Stimulated activated naive CD8-positive, alpha-beta T cell treated with anti-CD3 and anti-CD28 coated beads, Interleukin-15, amount 100 ng/mL, for 72 hours (primary cell): ENCODE data around the gene ARHGAP40.

Source experiments
- ATAC-seq: fragments of 150-1000 bp; cut with Tn5 transposase; 2 replicates; pipeline ENCODE4 v1.10.0; 2021; ENCODE audit warnings: mild to moderate bottlenecking, moderate library complexity
- DNase-seq, 2 donors: peaks; one replicate each; pipeline ENCODE4 v3.0.0; 2021 to 2022
- H3K27ac Mint-ChIP-seq, 2 donors: one replicate each; pipeline ENCODE4 v1.8.0; 2022; ENCODE audit warnings: mild to moderate bottlenecking in 2 of 2, mixed read lengths in 2 of 2, moderate library complexity in 2 of 2
- H3K27me3 Mint-ChIP-seq: one replicate; pipeline ENCODE4 v1.8.0; 2022; ENCODE audit warnings: mixed read lengths
- H3K4me1 Mint-ChIP-seq: one replicate; pipeline ENCODE4 v1.8.0; 2022; ENCODE audit warnings: mild to moderate bottlenecking, mixed read lengths
- H3K4me3 Mint-ChIP-seq, 2 donors: one replicate each; pipeline ENCODE4 v1.8.0; 2022; ENCODE audit warnings: mild to moderate bottlenecking in 2 of 2, mixed read lengths in 2 of 2, moderate library complexity in 1 of 2
- H3K9me3 Mint-ChIP-seq, 2 donors: one replicate each; pipeline ENCODE4 v1.8.0; 2022; ENCODE audit warnings: mixed read lengths in 2 of 2

ARHGAP40 gene

DNA sequence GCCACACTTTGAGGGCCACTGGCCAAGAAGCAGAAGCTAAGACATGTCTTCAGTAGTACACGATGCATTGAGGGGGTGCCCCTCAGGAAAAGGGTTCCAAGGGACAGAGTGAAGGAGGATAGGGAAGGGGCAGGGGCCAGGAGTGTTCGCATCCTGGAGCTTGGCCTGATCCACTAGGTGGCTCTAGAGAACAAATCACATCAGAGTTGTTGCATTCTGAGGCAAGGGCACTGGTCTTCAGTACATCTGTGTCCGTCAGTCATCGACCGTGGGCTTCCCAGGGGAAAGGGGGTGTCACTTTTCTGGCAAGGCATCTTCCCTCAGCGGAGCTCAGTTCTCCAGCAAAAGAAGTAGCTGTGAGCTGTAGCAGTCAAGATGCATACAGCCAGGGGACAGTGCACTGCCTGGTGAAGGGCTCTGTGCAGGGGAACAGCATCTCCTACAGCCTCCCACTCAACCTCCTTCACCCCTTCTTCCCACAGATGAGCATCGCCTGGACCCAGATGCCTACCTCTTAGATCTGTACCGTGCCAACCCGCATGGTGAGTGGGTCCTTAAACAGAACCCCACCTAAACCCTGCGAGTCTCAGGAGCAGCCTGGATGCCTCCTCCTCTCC lies 47.8 kb downstream of the ARHGAP40 start:
- DNase-seq, result no peak
- ATAC-seq, result no peak
- Mint-ChIP-seq H3K27me3 (peaks cover 57% of the 10 kb centered on the region), H3K27ac (no peak overlapping the region), H3K9me3 (peaks cover 6 to 9% of the 10 kb centered on the region in 2 donors), H3K4me1 (peaks cover 24% of the 10 kb centered on the region), H3K4me3 (no peak overlapping the region)

DNA sequence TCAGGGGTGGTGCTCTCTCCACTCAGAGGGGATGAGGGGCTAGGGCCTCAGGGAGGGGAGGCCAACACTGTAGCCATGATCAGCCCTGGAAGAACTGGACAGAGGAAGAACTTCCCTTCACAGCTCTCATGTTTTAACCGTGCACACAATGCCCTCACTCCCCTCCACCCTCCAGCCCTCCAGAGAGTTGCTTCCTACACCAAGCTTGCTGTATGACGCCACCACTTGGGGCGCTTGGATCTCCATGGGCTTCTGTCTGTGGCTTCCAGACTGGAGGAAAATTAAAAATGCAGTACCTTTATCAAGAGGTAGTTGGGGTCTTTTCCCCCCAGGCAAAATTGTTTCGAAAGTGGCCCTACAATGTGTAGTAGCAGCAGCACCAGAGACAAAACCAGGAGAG lies 48.4 kb downstream of the ARHGAP40 start:
- Mint-ChIP-seq H3K9me3 (peaks cover 6 to 9% of the 10 kb centered on the region in 2 donors), H3K27me3 (peaks cover 50% of the 10 kb centered on the region), H3K4me1 (peaks cover 20% of the 10 kb centered on the region), H3K27ac (no peak overlapping the region), H3K4me3 (no peak overlapping the region)
- ATAC-seq (no peak), DNase-seq (no peak)

- no peak for DNase-seq
Measured at GRCh38 chr20:38651154-38651553, 49.5 kb downstream of the ARHGAP40 start.

DNA sequence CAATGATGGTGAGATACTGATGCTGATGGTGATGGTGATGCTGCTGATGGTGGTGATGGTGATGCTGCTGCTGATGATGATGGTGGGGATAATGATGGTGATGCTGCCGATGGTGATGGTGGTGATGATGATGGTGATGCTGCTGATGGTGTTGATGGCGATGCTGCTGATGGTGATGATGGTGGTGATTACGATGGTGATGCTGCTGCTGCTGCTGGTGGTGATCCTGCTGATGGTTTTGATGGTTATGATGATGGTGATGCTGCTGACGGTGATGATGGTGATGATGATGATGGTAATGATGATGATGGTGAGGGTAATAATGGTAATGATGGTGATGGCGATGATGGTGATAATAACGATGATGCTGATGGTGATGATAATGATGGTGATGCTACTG lies 50.0 kb downstream of the ARHGAP40 start:
- Mint-ChIP-seq H3K27ac (no peak overlapping the region), H3K9me3 (peaks cover 6 to 9% of the 10 kb centered on the region in 2 donors), H3K4me3 (no peak overlapping the region), H3K27me3 (peaks cover 50% of the 10 kb centered on the region), H3K4me1 (peaks cover 4% of the 10 kb centered on the region)
- no peak for ATAC-seq
- DNase-seq, result no peak

More at GRCh38 chr20:38651154-38651553, 49.5 kb downstream of the ARHGAP40 start:
- peaks cover 6 to 9% of the 10 kb centered on the region in 2 donors for H3K9me3 Mint-ChIP-seq
- H3K4me3 Mint-ChIP-seq, result no peak overlapping the region
- no peak for ATAC-seq
- H3K27me3 Mint-ChIP-seq, result peaks cover 50% of the 10 kb centered on the region
- H3K4me1 Mint-ChIP-seq, result peaks cover 8% of the 10 kb centered on the region
- no peak overlapping the region for H3K27ac Mint-ChIP-seq

DNA sequence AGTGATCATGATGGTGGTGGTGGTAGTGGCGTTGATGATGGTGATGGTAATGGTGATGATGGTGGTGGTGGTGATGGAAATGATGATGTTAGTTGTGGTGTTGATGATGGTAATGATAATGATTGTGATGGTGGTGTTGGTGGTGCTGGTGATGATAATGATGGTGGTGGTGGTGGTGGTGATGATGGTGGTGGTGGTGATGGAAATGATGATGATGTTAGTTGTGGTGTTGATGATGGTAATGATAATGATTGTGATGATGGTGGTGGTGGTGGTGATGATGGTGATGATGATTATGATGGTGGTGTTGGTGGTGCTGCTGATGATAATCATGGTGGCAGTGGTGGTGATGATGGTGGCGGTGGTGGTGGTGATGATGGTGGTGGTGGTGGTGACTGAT lies 51.4 kb downstream of the ARHGAP40 start:
- ATAC-seq (no peak), DNase-seq (no peak)
- Mint-ChIP-seq H3K27ac (no peak overlapping the region), H3K9me3 (peaks cover 6 to 9% of the 10 kb centered on the region in 2 donors), H3K27me3 (peaks cover 49% of the 10 kb centered on the region), H3K4me3 (no peak overlapping the region), H3K4me1 (no peaks in the 10 kb centered on the region)

DNA sequence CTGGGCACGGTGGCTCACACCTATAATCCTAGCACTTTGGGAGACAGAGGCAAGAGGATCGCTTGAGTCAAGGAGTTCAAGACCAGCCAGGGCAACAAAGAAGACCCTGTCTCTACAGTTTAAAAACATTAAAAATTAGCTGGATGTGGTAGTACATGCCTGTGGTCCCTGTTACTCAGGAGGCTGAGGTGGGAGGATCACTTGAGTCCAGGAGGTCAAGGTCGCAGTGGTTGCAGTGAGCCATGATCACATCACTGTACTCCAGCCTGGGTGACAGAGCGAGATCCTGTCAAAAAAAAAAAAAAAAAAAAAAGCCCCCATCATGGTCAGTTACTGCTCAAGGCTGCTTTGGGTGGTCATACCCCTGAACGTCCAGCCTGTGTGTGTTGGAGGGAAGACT lies 55.8 kb downstream of the ARHGAP40 start:
- Mint-ChIP-seq H3K9me3 (peaks cover 6 to 9% of the 10 kb centered on the region in 2 donors), H3K27me3 (peaks cover 66% of the 10 kb centered on the region), H3K4me3 (no peak overlapping the region), H3K27ac (no peak overlapping the region), H3K4me1 (peaks cover 6% of the 10 kb centered on the region)
- ATAC-seq, result no peak
- no peak for DNase-seq

DNA sequence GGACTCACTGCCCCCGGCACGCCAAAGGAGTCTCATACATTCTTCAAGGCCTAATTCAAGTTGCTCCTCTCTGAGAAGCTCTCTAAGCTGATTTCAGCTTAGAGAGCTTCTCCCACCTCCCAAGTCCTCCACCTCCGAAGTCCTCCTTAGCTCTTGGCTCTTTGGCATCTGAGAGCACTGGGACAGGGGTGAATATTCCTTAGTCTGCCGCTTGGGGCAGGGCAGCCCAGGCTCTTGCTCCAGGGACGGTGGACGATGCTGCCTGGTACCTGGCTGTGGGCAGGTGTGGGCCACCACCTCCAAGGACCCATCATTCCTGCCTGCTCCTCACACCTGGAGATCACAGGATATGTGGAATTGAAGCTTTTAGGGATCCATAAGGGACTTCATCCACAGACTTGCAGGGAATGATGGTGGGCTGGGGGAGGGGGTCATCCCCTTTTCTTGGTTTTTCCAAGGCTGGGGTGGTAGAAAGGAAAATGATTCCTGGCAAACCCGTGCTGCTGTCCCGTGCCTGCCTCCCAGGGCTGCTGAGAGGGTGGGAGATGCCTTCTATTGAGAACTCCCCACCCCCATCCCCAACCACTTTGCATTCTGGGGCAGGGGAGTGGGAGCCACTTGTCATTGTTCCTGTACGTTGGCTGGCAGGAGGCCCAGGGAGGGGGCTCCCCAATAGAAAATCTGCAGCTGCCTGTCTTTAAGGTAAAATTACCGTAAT lies 57.4 kb downstream of the ARHGAP40 start:
- no peak overlapping the region for H3K27ac Mint-ChIP-seq
- DNase-seq, result peak in 1 of 2 donors; percentile 28
- ATAC-seq, result peak; percentile 86
- peaks cover 63% of the 10 kb centered on the region for H3K27me3 Mint-ChIP-seq
- no peak overlapping the region for H3K4me3 Mint-ChIP-seq
- no peaks in the 10 kb centered on the region for H3K9me3 Mint-ChIP-seq
- H3K4me1 Mint-ChIP-seq, result peaks cover 6% of the 10 kb centered on the region

DNA sequence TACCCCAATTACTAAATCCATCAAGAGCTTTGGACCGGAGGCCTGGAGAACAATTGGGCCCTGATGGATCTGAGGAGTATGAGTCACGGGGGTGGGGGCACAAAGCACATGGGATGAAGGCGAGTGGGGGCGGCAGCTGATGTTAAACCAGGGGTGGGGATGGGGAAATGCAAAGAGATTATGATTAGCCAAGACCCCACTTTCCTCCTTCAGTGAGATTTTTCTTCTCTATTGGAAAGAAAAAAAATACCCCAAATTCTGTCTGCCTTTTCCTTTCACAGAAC lies 57.9 kb downstream of the ARHGAP40 start:
- ATAC-seq (no peak), DNase-seq (no peak)
- Mint-ChIP-seq H3K27ac (no peak overlapping the region), H3K9me3 (peaks cover 0 to 2% of the 10 kb centered on the region in 2 donors), H3K4me1 (peaks cover 6% of the 10 kb centered on the region), H3K27me3 (peaks cover 68% of the 10 kb centered on the region), H3K4me3 (no peak overlapping the region)

DNA sequence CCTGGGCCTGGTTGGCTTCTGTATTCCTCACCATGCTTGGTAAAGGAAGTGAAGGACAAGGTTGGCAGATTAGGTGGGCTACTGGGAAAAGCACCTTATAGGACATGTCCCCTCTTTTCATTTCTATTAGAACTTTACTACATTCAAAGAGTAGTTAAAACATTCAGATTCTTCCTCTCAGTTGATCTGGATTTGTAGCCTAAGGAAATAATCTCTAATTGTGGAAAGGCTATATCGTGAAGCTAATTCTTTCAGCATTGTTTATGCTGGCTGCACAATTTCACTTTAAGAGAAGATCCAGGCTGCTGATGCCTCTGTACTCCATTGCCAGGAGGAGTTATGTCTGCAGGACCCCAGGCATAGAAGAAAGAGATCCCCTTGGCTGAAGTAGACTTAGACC lies 58.8 kb downstream of the ARHGAP40 start:
- DNase-seq (no peak), ATAC-seq (no peak)
- no peak overlapping the region for H3K4me3 Mint-ChIP-seq
- peaks cover 10% of the 10 kb centered on the region for H3K4me1 Mint-ChIP-seq
- peaks cover 0 to 3% of the 10 kb centered on the region in 2 donors for H3K9me3 Mint-ChIP-seq
- no peak overlapping the region for H3K27ac Mint-ChIP-seq
- H3K27me3 Mint-ChIP-seq, result peaks cover 70% of the 10 kb centered on the region

DNA sequence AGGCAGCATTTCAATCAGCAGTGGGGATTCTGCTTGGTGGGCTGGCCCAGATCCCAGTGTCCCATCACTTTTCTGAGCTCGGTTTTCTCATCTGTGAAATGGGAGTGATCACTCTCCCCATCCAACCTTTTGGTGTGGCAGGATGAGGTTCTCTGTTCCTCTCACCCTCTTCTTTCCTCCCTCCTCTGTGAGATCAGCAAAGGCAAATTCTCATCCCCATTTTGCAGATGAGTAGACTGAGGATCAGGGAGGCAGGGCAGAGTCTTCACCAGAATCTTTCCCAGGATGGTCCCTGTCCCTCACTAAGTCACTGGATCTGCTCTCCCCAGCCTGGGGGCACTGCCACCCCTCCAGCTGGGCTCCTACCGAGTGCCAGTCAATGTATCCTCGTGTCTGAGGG lies 62.1 kb downstream of the ARHGAP40 start:
- DNase-seq, result no peak
- Mint-ChIP-seq H3K4me1 (peaks cover 15% of the 10 kb centered on the region), H3K9me3 (peaks cover 0 to 3% of the 10 kb centered on the region in 2 donors), H3K4me3 (no peak overlapping the region), H3K27me3 (peaks cover 62% of the 10 kb centered on the region), H3K27ac (no peak overlapping the region)
- ATAC-seq, result no peak

GRCh38 chr20:38664284-38664683 lies 62.7 kb downstream of the ARHGAP40 start:
- Mint-ChIP-seq H3K4me3 (no peak overlapping the region), H3K4me1 (peaks cover 11% of the 10 kb centered on the region), H3K27me3 (peaks cover 62% of the 10 kb centered on the region), H3K9me3 (peaks cover 0 to 3% of the 10 kb centered on the region in 2 donors), H3K27ac (no peak overlapping the region)
- no peak for ATAC-seq
- no peak for DNase-seq

- no peak overlapping the region for H3K4me3 Mint-ChIP-seq
- peaks cover 64% of the 10 kb centered on the region for H3K27me3 Mint-ChIP-seq
- H3K27ac Mint-ChIP-seq, result no peak overlapping the region
- ATAC-seq (no peak), DNase-seq (no peak)
- H3K4me1 Mint-ChIP-seq, result peaks cover 11% of the 10 kb centered on the region
- peaks cover 0 to 3% of the 10 kb centered on the region in 2 donors for H3K9me3 Mint-ChIP-seq
Measured at GRCh38 chr20:38665094-38665493, 63.5 kb downstream of the ARHGAP40 start.

GRCh38 chr20:38665506-38666285 lies 64.1 kb downstream of the ARHGAP40 start:
- no peak overlapping the region for H3K4me3 Mint-ChIP-seq
- no peak for ATAC-seq
- peak overlapping the region in 1 of 2 donors; percentile 61 for H3K27ac Mint-ChIP-seq
- H3K4me1 Mint-ChIP-seq, result peaks cover 11% of the 10 kb centered on the region
- H3K9me3 Mint-ChIP-seq, result peaks cover 0 to 3% of the 10 kb centered on the region in 2 donors
- H3K27me3 Mint-ChIP-seq, result peaks cover 70% of the 10 kb centered on the region
- DNase-seq, result no peak

GRCh38 chr20:38667417-38667956 lies 65.9 kb downstream of the ARHGAP40 start:
- Mint-ChIP-seq H3K9me3 (peaks cover 0 to 3% of the 10 kb centered on the region in 2 donors), H3K4me1 (peaks cover 11% of the 10 kb centered on the region), H3K4me3 (no peak overlapping the region), H3K27ac (no peak overlapping the region), H3K27me3 (peaks cover 80% of the 10 kb centered on the region)
- DNase-seq (no peak), ATAC-seq (no peak)

- DNase-seq (no peak), ATAC-seq (no peak)
- H3K4me3 Mint-ChIP-seq, result no peak overlapping the region
- H3K4me1 Mint-ChIP-seq, result peaks cover 29% of the 10 kb centered on the region
- no peaks in the 10 kb centered on the region for H3K9me3 Mint-ChIP-seq
- H3K27me3 Mint-ChIP-seq, result peaks cover 72% of the 10 kb centered on the region
- H3K27ac Mint-ChIP-seq, result no peak overlapping the region
Measured at GRCh38 chr20:38669688-38670087, 68.1 kb downstream of the ARHGAP40 start.

DNA sequence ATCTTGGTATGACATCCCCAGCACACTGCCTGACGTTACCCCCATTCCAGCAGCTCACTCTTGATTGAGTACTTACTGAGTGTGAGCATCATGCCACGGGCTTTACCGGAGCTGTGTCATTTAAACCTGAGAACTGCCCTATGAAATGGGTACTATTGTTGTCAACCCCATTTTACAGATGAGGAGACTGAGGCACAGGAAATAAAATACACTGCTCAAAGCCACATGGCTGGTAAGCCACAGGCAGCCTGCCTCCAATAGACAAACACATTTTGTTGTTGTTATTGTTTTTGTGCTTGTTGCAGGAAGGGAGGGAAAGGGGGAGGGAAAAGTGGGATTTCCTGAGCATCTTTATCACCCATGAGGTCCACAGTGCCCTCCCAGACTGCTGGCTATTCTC lies 69.2 kb downstream of the ARHGAP40 start:
- peaks cover 24% of the 10 kb centered on the region for H3K4me1 Mint-ChIP-seq
- no peak overlapping the region for H3K4me3 Mint-ChIP-seq
- DNase-seq (no peak), ATAC-seq (no peak)
- H3K27me3 Mint-ChIP-seq, result peaks cover 72% of the 10 kb centered on the region
- no peaks in the 10 kb centered on the region for H3K9me3 Mint-ChIP-seq
- no peak overlapping the region for H3K27ac Mint-ChIP-seq
